ENCODE data around the gene SNRPD3. TPM values are rescaled to one million over a fixed set of nuclear protein-coding genes. Genes with fewer than 3 reads are reported as not detected.

The SNRPD3 gene
- polyA plus RNA-seq, 3 donors: 165 to 223 (median 199) TPM

Other genes starting within 250 kb of the SNRPD3 start
- gene ADORA2A, start 128.4 kb upstream of the SNRPD3 start, polyA plus RNA-seq (ENCODE audit: insufficient read length in 3 of 3): 1 to 10 TPM; 5.8 to 8.0 (median 8.0) TPM
- 1 to 10 TPM in 2 of 3 donors, under 1 TPM in 1; 0.75 to 1.2 (median 1.1) TPM for gene UPB1, start 60.7 kb upstream of the SNRPD3 start, polyA plus RNA-seq (ENCODE audit: insufficient read length in 3 of 3)
- gene GUCD1, start 861 bp upstream of the SNRPD3 start, polyA plus RNA-seq (ENCODE audit: insufficient read length in 3 of 3): 10 to 100 TPM; 80.8 to 89.5 (median 88.8) TPM
- gene LRRC75B, start 37.1 kb downstream of the SNRPD3 start, polyA plus RNA-seq (ENCODE audit: insufficient read length in 3 of 3): 10 to 100 TPM; 26.8 to 41.3 (median 32.8) TPM
- 10 to 100 TPM; 42.8 to 72.1 (median 50.8) TPM for gene GGT1, start 47.2 kb downstream of the SNRPD3 start, polyA plus RNA-seq (ENCODE audit: insufficient read length in 3 of 3)
- not detected for gene PIWIL3, start 218.7 kb downstream of the SNRPD3 start, polyA plus RNA-seq (ENCODE audit: insufficient read length in 3 of 3)